Measurements from ENCODE around the gene CCR7.
A peak's percentile ranks its signal among the peaks of the same experiment; 100 is the strongest.
"Not testable (repeated sequence)": the region's sequence is repeated elsewhere in the genome, so short reads cannot be mapped to it uniquely, and the experiment has no call there.

Gene CCR7

GRCh38 chr17:40551091-40551878 is 14.0 kb downstream of the CCR7 start:
- peak; percentile 99 for DNase-seq (ENCODE audit: low read depth)

GRCh38 chr17:40550608-40551007 is 14.7 kb downstream of the CCR7 start:
- DNase-seq (ENCODE audit: low read depth), result peak; percentile 96

- DNase-seq (ENCODE audit: low read depth), result peak; percentile 86
Measured at GRCh38 chr17:40548982-40549685, 16.1 kb downstream of the CCR7 start.

- DNase-seq (ENCODE audit: low read depth), result no peak
Measured at GRCh38 chr17:40548491-40548981, 16.7 kb downstream of the CCR7 start.

GRCh38 chr17:40547785-40548478 is 17.3 kb downstream of the CCR7 start:
- DNase-seq (ENCODE audit: low read depth), result no peak

GRCh38 chr17:40547079-40547784 is 18.0 kb downstream of the CCR7 start:
- no peak for DNase-seq (ENCODE audit: low read depth)

- DNase-seq (ENCODE audit: low read depth), result not testable (repeated sequence)
Measured at GRCh38 chr17:40546497-40546896, 18.8 kb downstream of the CCR7 start.

- no peak for DNase-seq (ENCODE audit: low read depth)
Measured at GRCh38 chr17:40545660-40546059, 19.6 kb downstream of the CCR7 start.

- peak; percentile 99 for DNase-seq (ENCODE audit: low read depth)
Measured at GRCh38 chr17:40542558-40543411, 22.5 kb downstream of the CCR7 start.

- DNase-seq (ENCODE audit: low read depth), result no peak
Measured at GRCh38 chr17:40541873-40542557, 23.3 kb downstream of the CCR7 start.

- no peak for DNase-seq (ENCODE audit: low read depth)
Measured at GRCh38 chr17:40541060-40541872, 24.0 kb downstream of the CCR7 start.

GRCh38 chr17:40540448-40540847 is 24.8 kb downstream of the CCR7 start:
- no peak for DNase-seq (ENCODE audit: low read depth)

GRCh38 chr17:40539711-40540411 is 25.4 kb downstream of the CCR7 start:
- DNase-seq (ENCODE audit: low read depth), result no peak

- DNase-seq (ENCODE audit: low read depth), result no peak
Measured at GRCh38 chr17:40538936-40539705, 26.2 kb downstream of the CCR7 start.

- DNase-seq (ENCODE audit: low read depth), result no peak
Measured at GRCh38 chr17:40538019-40538935, 27.0 kb downstream of the CCR7 start.

GRCh38 chr17:40536295-40537171 is 28.7 kb downstream of the CCR7 start:
- DNase-seq (ENCODE audit: low read depth), result no peak

Measured in fibroblast of the conjunctiva (primary cell).